WTC11 (cell line): ENCODE results near the gene PROK2. TPM values are rescaled to one million over a fixed set of nuclear protein-coding genes. Genes with fewer than 3 reads are reported as not detected.

Source experiments
- ATAC-seq: fragments of 200-7000 bp; cut with Tn5 transposase; 2 replicates; pipeline ENCODE4 v1.10.0; 2021; ENCODE audit warnings: mild to moderate bottlenecking, moderate library complexity
- CTCF ChIA-PET: fragments of 300-600 bp; sonication (Branson Sonifier 250); formaldehyde crosslinking; loops from one replicate; lab custom pipeline; 2021; ENCODE audit warnings: antibody characterized with exemption; lab: Charles Lee
- POLR2A ChIA-PET: fragments of 350-600 bp; sonication (Branson Sonifier 250); formaldehyde crosslinking; loops from one replicate; lab custom pipeline; 2021; ENCODE audit warnings: antibody characterized with exemption; lab: Charles Lee
- DNase-seq: peaks from one replicate; pipeline ENCODE4 v3.0.0; 2021; ENCODE audit warnings: low spot score
- H3K27ac Mint-ChIP-seq: 2 replicates; pipeline ENCODE4 v1.8.0; 2021; ENCODE audit warnings: mixed read lengths
- H3K27me3 Mint-ChIP-seq: 2 replicates; pipeline ENCODE4 v1.8.0; 2021; ENCODE audit warnings: low read depth, mild to moderate bottlenecking, moderate library complexity, mixed read lengths
- H3K36me3 Mint-ChIP-seq: 2 replicates; pipeline ENCODE4 v1.8.0; 2021; ENCODE audit warnings: mixed read lengths
- H3K4me1 Mint-ChIP-seq: 2 replicates; pipeline ENCODE4 v1.8.0; 2022; ENCODE audit warnings: mixed read lengths
- H3K4me3 Mint-ChIP-seq: 2 replicates; pipeline ENCODE4 v1.8.0; 2021; ENCODE audit warnings: mild to moderate bottlenecking, moderate library complexity, mixed read lengths
- H3K9me3 Mint-ChIP-seq: 2 replicates; pipeline ENCODE4 v1.8.0; 2021; ENCODE audit warnings: mixed read lengths
- FOXP1 ChIP-seq: sonication (generic); formaldehyde crosslinking; IDR thresholded peaks from 2 replicates; pipeline ENCODE4 v1.8.0; 2022; ENCODE audit warnings: missing genetic modification reagents, mild to moderate bottlenecking, moderate library complexity, borderline replicate concordance
- MXD4 ChIP-seq: fragments of 250-450 bp; sonication (Bioruptor Pico); IDR thresholded peaks from 2 replicates; pipeline ENCODE4 v1.8.0; 2021; ENCODE audit warnings: mild to moderate bottlenecking, moderate library complexity, borderline replicate concordance
- TEAD4 ChIP-seq: sonication (generic); formaldehyde crosslinking; IDR thresholded peaks from 2 replicates; pipeline ENCODE4 v1.8.0; 2022; ENCODE audit warnings: mild to moderate bottlenecking, missing genetic modification reagents
- ZBTB21 ChIP-seq: sonication (generic); formaldehyde crosslinking; IDR thresholded peaks from 2 replicates; pipeline ENCODE4 v1.8.1; 2023; ENCODE audit warnings: mild to moderate bottlenecking, missing genetic modification reagents, borderline replicate concordance
- ZNF138 ChIP-seq: sonication (generic); formaldehyde crosslinking; conservative IDR thresholded peaks from 2 replicates; pipeline ENCODE4 v1.8.1; 2022; ENCODE audit warnings: mild to moderate bottlenecking, moderate library complexity, missing genetic modification reagents
- ZNF396 ChIP-seq: fragments of 250-450 bp; sonication (Bioruptor Pico); IDR thresholded peaks from 2 replicates; pipeline ENCODE4 v1.8.0; 2021; ENCODE audit warnings: mild to moderate bottlenecking, moderate library complexity, borderline replicate concordance
- ZNF416 ChIP-seq: fragments of 250-450 bp; sonication (Bioruptor Pico); IDR thresholded peaks from 2 replicates; pipeline ENCODE4 v1.9.0; 2021; ENCODE audit warnings: mild to moderate bottlenecking, inconsistent platforms
- ZNF671 ChIP-seq: fragments of 250-450 bp; sonication (Bioruptor Pico); IDR thresholded peaks from 2 replicates; pipeline ENCODE4 v1.8.0; 2021; ENCODE audit warnings: mild to moderate bottlenecking
- total RNA-seq: library from RNA; stranded (reverse); gene quantifications from 3 replicates; pipeline ENCODE4 v1.2.3, GENCODE V29; 2021
- TF ChIP-seq, protein P1 (sequence below): sonication (generic); formaldehyde crosslinking; IDR thresholded peaks from 2 replicates; pipeline ENCODE4 v1.8.1; 2022; ENCODE audit warnings: missing genetic modification reagents, borderline replicate concordance
- TF ChIP-seq, protein P2 (sequence below): fragments of 250-450 bp; sonication (Bioruptor Pico); IDR thresholded peaks from 2 replicates; pipeline ENCODE4 v2.1.2; 2022; ENCODE audit warnings: mild to moderate bottlenecking, moderate library complexity
- TF ChIP-seq, protein P3 (sequence below): fragments of 250-450 bp; sonication (Bioruptor Pico); IDR thresholded peaks from 2 replicates; pipeline ENCODE4 v1.9.0; 2021; ENCODE audit warnings: moderate library complexity, mild to moderate bottlenecking, inconsistent platforms, borderline replicate concordance
- TF ChIP-seq, protein P4 (sequence below): fragments of 250-450 bp; sonication (Bioruptor Pico); conservative IDR thresholded peaks from 2 replicates; pipeline ENCODE4 v1.9.0; 2021; ENCODE audit warnings: mild to moderate bottlenecking
- TF ChIP-seq, protein P5 (sequence below): sonication (generic); formaldehyde crosslinking; IDR thresholded peaks from 2 replicates; pipeline ENCODE4 v1.8.1; 2023; ENCODE audit warnings: mild to moderate bottlenecking, missing genetic modification reagents, borderline replicate concordance
- TF ChIP-seq, protein P6 (sequence below): sonication (generic); formaldehyde crosslinking; IDR thresholded peaks from 2 replicates; pipeline ENCODE4 v1.8.1; 2022; ENCODE audit warnings: mild to moderate bottlenecking, missing genetic modification reagents, moderate library complexity, borderline replicate concordance
- TF ChIP-seq, protein P7 (sequence below): fragments of 250-450 bp; sonication (Bioruptor Pico); IDR thresholded peaks from 2 replicates; pipeline ENCODE4 v1.8.0; 2021; ENCODE audit warnings: mild to moderate bottlenecking

Gene PROK2
- total RNA-seq, 1 experiment from 2014 or later = 0.92 TPM

DNA sequence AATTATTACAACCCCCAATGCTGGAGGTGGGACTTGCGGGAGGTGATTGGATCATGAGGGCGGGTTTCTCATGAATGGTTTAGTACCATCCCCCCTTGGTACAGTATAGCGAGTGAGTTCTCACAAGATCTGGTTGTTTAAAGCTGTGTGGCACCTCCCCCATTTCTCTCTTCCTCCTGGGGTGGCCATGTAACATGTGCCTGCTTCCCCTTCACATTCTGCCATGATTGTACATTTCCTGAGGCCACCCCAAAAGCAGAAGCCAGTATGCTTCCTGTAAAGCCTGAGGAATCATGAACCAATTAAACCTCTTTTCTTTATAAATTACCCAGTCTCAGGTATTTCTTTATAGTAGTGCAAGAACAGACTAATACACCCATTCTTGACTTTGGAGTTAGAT lies 20.3 kb upstream of the PROK2 start:
- Mint-ChIP-seq H3K36me3 (no peaks in the 10 kb centered on the region), H3K9me3 (no peaks in the 10 kb centered on the region), H3K4me3 (no peak overlapping the region), H3K27me3 (peaks cover 6% of the 10 kb centered on the region), H3K4me1 (peaks cover 28% of the 10 kb centered on the region), H3K27ac (no peak overlapping the region)
- DNase-seq (no peak), ATAC-seq (no peak)
- CTCF ChIA-PET = interaction anchor here (1.4 kb wide), 1 partner anchor 70 kb away, joined by 4 read pairs; no protein-coding TSS in a partner anchor
- POLR2A ChIA-PET = no interaction called here
- TF ChIP-seq ZNF138 (CRISPR knock-in tag) (no peak), TEAD4 (no peak), ZNF671 (CRISPR knock-in tag) (no peak), MXD4 (CRISPR knock-in tag) (no peak), ZNF416 (CRISPR knock-in tag) (no peak)
- TF ChIP-seq, protein P1, sequence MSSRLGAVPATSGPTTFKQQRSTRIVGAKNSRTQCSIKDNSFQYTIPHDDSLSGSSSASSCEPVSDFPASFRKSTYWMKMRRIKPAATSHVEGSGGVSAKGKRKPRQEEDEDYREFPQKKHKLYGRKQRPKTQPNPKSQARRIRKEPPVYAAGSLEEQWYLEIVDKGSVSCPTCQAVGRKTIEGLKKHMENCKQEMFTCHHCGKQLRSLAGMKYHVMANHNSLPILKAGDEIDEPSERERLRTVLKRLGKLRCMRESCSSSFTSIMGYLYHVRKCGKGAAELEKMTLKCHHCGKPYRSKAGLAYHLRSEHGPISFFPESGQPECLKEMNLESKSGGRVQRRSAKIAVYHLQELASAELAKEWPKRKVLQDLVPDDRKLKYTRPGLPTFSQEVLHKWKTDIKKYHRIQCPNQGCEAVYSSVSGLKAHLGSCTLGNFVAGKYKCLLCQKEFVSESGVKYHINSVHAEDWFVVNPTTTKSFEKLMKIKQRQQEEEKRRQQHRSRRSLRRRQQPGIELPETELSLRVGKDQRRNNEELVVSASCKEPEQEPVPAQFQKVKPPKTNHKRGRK (CRISPR knock-in tag) = no peak
- TF ChIP-seq, protein P2, sequence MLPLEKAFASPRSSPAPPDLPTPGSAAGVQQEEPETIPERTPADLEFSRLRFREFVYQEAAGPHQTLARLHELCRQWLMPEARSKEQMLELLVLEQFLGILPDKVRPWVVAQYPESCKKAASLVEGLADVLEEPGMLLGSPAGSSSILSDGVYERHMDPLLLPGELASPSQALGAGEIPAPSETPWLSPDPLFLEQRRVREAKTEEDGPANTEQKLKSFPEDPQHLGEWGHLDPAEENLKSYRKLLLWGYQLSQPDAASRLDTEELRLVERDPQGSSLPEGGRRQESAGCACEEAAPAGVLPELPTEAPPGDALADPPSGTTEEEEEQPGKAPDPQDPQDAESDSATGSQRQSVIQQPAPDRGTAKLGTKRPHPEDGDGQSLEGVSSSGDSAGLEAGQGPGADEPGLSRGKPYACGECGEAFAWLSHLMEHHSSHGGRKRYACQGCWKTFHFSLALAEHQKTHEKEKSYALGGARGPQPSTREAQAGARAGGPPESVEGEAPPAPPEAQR (CRISPR knock-in tag) = no peak
- TF ChIP-seq, protein P3, sequence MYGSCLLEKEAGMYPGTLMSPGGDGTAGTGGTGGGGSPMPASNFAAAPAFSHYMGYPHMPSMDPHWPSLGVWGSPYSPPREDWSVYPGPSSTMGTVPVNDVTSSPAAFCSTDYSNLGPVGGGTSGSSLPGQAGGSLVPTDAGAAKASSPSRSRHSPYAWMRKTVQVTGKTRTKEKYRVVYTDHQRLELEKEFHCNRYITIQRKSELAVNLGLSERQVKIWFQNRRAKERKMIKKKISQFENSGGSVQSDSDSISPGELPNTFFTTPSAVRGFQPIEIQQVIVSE (CRISPR knock-in tag) = no peak
- TF ChIP-seq, protein P4, sequence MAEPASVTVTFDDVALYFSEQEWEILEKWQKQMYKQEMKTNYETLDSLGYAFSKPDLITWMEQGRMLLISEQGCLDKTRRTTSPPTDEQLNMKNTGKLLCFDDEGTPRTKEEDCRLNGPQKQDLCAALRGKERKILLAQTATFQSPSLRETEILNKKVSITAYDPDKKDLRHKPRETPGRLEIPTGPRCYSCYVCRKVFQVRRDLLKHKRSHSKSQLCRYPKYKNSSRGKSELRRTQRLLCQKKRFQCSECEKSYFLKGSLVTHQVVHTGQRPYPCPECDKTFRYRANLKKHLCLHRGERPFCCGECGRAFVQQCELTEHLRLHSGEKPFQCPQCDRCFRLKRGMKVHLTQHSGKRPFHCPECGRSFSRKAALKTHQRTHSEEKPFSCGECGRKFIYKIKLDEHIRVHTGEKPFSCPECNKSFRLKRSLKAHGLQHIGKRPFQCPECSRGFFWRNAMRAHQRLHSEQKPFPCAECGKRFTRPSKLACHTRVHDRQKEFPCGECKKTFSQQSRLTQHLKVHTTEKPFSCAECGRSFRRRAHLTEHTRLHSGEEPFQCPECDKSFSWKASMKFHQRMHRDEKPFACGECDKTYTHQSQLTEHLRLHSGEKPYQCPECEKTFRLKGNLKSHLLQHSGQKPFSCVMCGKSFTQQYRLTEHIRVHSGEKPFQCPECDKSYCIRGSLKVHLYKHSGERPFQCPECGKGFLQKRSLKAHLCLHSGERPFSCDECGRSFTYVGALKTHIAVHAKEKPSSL (CRISPR knock-in tag) = no peak
- TF ChIP-seq, protein P5, sequence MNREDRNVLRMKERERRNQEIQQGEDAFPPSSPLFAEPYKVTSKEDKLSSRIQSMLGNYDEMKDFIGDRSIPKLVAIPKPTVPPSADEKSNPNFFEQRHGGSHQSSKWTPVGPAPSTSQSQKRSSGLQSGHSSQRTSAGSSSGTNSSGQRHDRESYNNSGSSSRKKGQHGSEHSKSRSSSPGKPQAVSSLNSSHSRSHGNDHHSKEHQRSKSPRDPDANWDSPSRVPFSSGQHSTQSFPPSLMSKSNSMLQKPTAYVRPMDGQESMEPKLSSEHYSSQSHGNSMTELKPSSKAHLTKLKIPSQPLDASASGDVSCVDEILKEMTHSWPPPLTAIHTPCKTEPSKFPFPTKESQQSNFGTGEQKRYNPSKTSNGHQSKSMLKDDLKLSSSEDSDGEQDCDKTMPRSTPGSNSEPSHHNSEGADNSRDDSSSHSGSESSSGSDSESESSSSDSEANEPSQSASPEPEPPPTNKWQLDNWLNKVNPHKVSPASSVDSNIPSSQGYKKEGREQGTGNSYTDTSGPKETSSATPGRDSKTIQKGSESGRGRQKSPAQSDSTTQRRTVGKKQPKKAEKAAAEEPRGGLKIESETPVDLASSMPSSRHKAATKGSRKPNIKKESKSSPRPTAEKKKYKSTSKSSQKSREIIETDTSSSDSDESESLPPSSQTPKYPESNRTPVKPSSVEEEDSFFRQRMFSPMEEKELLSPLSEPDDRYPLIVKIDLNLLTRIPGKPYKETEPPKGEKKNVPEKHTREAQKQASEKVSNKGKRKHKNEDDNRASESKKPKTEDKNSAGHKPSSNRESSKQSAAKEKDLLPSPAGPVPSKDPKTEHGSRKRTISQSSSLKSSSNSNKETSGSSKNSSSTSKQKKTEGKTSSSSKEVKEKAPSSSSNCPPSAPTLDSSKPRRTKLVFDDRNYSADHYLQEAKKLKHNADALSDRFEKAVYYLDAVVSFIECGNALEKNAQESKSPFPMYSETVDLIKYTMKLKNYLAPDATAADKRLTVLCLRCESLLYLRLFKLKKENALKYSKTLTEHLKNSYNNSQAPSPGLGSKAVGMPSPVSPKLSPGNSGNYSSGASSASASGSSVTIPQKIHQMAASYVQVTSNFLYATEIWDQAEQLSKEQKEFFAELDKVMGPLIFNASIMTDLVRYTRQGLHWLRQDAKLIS (CRISPR knock-in tag) = no peak

DNA sequence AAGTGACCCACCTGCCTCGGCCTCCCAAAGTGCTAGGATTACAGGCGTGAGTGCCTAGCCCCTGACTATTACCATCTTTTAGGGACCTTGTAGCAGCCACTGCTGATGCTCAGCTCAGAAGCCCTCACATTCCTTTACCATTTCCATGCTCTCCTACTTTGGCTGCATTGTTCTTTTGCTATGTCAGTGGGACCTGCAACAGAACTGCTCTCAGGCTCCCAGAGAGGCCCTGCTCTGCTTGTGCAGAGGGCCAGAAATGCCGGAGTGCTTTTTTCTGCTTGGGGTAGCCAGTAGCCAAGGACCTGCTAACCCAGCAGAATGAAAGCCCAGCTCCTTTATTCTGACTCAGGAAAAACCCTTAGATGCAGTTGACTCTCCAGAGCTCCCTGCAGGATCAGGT lies 18.3 kb upstream of the PROK2 start:
- CTCF ChIA-PET = interaction anchor here (2.2 kb wide), 1 partner anchor 73 kb away, joined by 13 read pairs; no protein-coding TSS in a partner anchor
- DNase-seq = no peak
- peaks cover 6% of the 10 kb centered on the region for H3K27me3 Mint-ChIP-seq
- H3K36me3 Mint-ChIP-seq = no peaks in the 10 kb centered on the region
- H3K27ac Mint-ChIP-seq = no peak overlapping the region
- H3K4me1 Mint-ChIP-seq = peaks cover 42% of the 10 kb centered on the region
- no peak for TF ChIP-seq FOXP1 (CRISPR knock-in tag)
- TF ChIP-seq, protein P6, sequence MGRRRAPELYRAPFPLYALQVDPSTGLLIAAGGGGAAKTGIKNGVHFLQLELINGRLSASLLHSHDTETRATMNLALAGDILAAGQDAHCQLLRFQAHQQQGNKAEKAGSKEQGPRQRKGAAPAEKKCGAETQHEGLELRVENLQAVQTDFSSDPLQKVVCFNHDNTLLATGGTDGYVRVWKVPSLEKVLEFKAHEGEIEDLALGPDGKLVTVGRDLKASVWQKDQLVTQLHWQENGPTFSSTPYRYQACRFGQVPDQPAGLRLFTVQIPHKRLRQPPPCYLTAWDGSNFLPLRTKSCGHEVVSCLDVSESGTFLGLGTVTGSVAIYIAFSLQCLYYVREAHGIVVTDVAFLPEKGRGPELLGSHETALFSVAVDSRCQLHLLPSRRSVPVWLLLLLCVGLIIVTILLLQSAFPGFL (CRISPR knock-in tag) = no peak
- no peak for TF ChIP-seq ZBTB21 (CRISPR knock-in tag)
- TF ChIP-seq ZNF396 (CRISPR knock-in tag) = no peak
- TF ChIP-seq, protein P7, sequence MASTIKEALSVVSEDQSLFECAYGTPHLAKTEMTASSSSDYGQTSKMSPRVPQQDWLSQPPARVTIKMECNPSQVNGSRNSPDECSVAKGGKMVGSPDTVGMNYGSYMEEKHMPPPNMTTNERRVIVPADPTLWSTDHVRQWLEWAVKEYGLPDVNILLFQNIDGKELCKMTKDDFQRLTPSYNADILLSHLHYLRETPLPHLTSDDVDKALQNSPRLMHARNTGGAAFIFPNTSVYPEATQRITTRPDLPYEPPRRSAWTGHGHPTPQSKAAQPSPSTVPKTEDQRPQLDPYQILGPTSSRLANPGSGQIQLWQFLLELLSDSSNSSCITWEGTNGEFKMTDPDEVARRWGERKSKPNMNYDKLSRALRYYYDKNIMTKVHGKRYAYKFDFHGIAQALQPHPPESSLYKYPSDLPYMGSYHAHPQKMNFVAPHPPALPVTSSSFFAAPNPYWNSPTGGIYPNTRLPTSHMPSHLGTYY (CRISPR knock-in tag) = no peak
- TF ChIP-seq, protein P1 (CRISPR knock-in tag) = no peak
- no peak overlapping the region for H3K4me3 Mint-ChIP-seq
- peak; percentile 74 for ATAC-seq
- POLR2A ChIA-PET = no interaction called here
- H3K9me3 Mint-ChIP-seq = no peaks in the 10 kb centered on the region
